Right renal pelvis (tissue), 4 donors: ENCODE data around the gene STK32C. TPM values are rescaled to one million over a fixed set of nuclear protein-coding genes. Genes with fewer than 3 reads are reported as not detected.
"Not testable (repeated sequence)": the region's sequence is repeated elsewhere in the genome, so short reads cannot be mapped to it uniquely, and the experiment has no call there.

Experiments
- DNase-seq, 4 donors: peaks; one replicate each; pipeline ENCODE4 v3.0.0-alpha.2; 2013; ENCODE audit warnings: low read depth in 4 of 4, low spot score in 3 of 4, missing footprints in 1 of 4
- polyA plus RNA-seq, 4 donors: library from polyadenylated mRNA; unstranded; fragments of 120-200 nt; gene quantifications; one replicate each; pipeline ENCODE4 v1.2.1, GENCODE V29; 2013; ENCODE audit not compliant: insufficient read length in 4 of 4

STK32C gene
- polyA plus RNA-seq, 4 donors: 11.5 to 14.3 (median 12.0) TPM

- DNase-seq: no peak
Observed at GRCh38 chr10:132270721-132271457, 36.9 kb downstream of the STK32C start.

- no peak for DNase-seq
Observed at GRCh38 chr10:132270256-132270655, 37.5 kb downstream of the STK32C start.

- no peak for DNase-seq
Observed at GRCh38 chr10:132269266-132270230, 38.2 kb downstream of the STK32C start.

GRCh38 chr10:132267916-132268315 lies 39.8 kb downstream of the STK32C start:
- DNase-seq: not testable (repeated sequence)

GRCh38 chr10:132266594-132267161 lies 41.1 kb downstream of the STK32C start:
- DNase-seq: no peak

GRCh38 chr10:132265890-132266496 lies 41.8 kb downstream of the STK32C start:
- no peak for DNase-seq

- no peak for DNase-seq
Observed at GRCh38 chr10:132264966-132265889, 42.5 kb downstream of the STK32C start.

- no peak for DNase-seq
Observed at GRCh38 chr10:132264306-132264950, 43.3 kb downstream of the STK32C start.

GRCh38 chr10:132263866-132264265 lies 43.9 kb downstream of the STK32C start:
- no peak for DNase-seq

- no peak for DNase-seq
Observed at GRCh38 chr10:132259702-132260482, 47.9 kb downstream of the STK32C start.

GRCh38 chr10:132258423-132258822 lies 49.3 kb downstream of the STK32C start:
- no peak for DNase-seq

- DNase-seq: no peak
Observed at GRCh38 chr10:132257907-132258306, 49.8 kb downstream of the STK32C start.

- no peak for DNase-seq
Observed at GRCh38 chr10:132257271-132257670, 50.5 kb downstream of the STK32C start.

- DNase-seq: no peak
Observed at GRCh38 chr10:132256866-132257265, 50.9 kb downstream of the STK32C start.

- DNase-seq: no peak
Observed at GRCh38 chr10:132255489-132256344, 52.0 kb downstream of the STK32C start.

- DNase-seq: no peak
Observed at GRCh38 chr10:132254841-132255240, 52.9 kb downstream of the STK32C start.

- DNase-seq: no peak
Observed at GRCh38 chr10:132253092-132253687, 54.6 kb downstream of the STK32C start.
